Activated gamma-delta T cell treated with anti-CD3 and anti-CD28 coated beads, Interleukin-2, amount 50 U/mL, for 16 hours (primary cell): ENCODE data around the gene FOXA1.

Experiments used
- DNase-seq: peaks from one replicate; pipeline ENCODE4 v3.0.0-alpha.2; 2020; ENCODE audit warnings: low read depth

FOXA1 gene

GRCh38 chr14:37594971-37595808 is at the start of gene FOXA1, which contains the start of gene TTC6:
TSS of gene FOXA1 (minus strand) at chr14:37595249. CDS start at chr14:37594972, 277 bp downstream.
TSS of gene TTC6 (plus strand) at chr14:37595629. CDS start at chr14:37622065, 26,436 bp downstream.
- no peak for DNase-seq

- no peak for DNase-seq
Observed at GRCh38 chr14:37643701-37644100, 48.7 kb upstream of the FOXA1 start.

- DNase-seq = no peak
Observed at GRCh38 chr14:37642125-37642524, 47.1 kb upstream of the FOXA1 start.

- DNase-seq = no peak
Observed at GRCh38 chr14:37641117-37641516, 46.1 kb upstream of the FOXA1 start.

- no peak for DNase-seq
Observed at GRCh38 chr14:37638599-37638998, 43.5 kb upstream of the FOXA1 start.

- no peak for DNase-seq
Observed at GRCh38 chr14:37637341-37637740, 42.3 kb upstream of the FOXA1 start.

GRCh38 chr14:37625597-37626595 is 30.8 kb upstream of the FOXA1 start:
- DNase-seq = no peak

- no peak for DNase-seq
Observed at GRCh38 chr14:37623971-37624370, 28.9 kb upstream of the FOXA1 start.

GRCh38 chr14:37623426-37623951 is 28.4 kb upstream of the FOXA1 start:
- DNase-seq = no peak

GRCh38 chr14:37622231-37622923 is 27.3 kb upstream of the FOXA1 start:
- no peak for DNase-seq

GRCh38 chr14:37620856-37621255 is 25.8 kb upstream of the FOXA1 start:
- no peak for DNase-seq

- DNase-seq = no peak
Observed at GRCh38 chr14:37618498-37619028, 23.5 kb upstream of the FOXA1 start.

- no peak for DNase-seq
Observed at GRCh38 chr14:37617864-37618365, 22.9 kb upstream of the FOXA1 start.

GRCh38 chr14:37616853-37617252 is 21.8 kb upstream of the FOXA1 start:
- DNase-seq = no peak

- no peak for DNase-seq
Observed at GRCh38 chr14:37615582-37616289, 20.7 kb upstream of the FOXA1 start.

GRCh38 chr14:37610945-37611523 is 16.0 kb upstream of the FOXA1 start:
- DNase-seq = no peak

- DNase-seq = no peak
Observed at GRCh38 chr14:37608649-37609048, 13.6 kb upstream of the FOXA1 start.

GRCh38 chr14:37606678-37607077 is 11.6 kb upstream of the FOXA1 start:
- no peak for DNase-seq

- no peak for DNase-seq
Observed at GRCh38 chr14:37603688-37604251, 8.7 kb upstream of the FOXA1 start.
